ENCODE results near the gene GOLIM4. TPM values are rescaled to one million over a fixed set of nuclear protein-coding genes. Genes with fewer than 3 reads are reported as not detected.
"Not testable (repeated sequence)": the region's sequence is repeated elsewhere in the genome, so short reads cannot be mapped to it uniquely, and the experiment has no call there.

The GOLIM4 gene
- total RNA-seq, 2 donors from 2014 or later = 3.3 to 5.8 TPM

DNA sequence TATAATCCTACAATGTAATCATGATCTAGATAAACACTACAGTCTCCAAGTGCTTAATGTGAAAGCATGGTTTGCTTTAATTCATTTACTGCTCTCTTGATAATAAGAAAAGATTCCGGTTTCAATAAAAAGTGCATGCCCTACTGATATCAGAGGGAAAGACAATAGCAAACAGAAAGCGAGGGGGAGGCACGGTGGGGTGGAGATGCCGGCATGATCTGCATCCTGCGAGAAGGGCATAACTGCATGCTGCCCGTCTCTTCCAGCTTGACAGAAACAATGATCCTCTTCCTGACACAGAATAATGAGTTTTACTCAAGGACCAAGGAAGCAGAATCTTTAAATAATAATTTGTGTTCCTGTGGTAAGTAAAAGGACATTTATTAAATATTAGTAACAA, 51.7 kb downstream of the GOLIM4 start:
- Mint-ChIP-seq H3K4me3 (no peak overlapping the region), H3K27me3 (ENCODE audit: low read depth) (no peaks in the 10 kb centered on the region), H3K27ac (no peak overlapping the region), H3K4me1 (ENCODE audit: low read depth) (no peaks in the 10 kb centered on the region), H3K36me3 (ENCODE audit: insufficient read depth in 2 of 2) (no peaks in the 10 kb centered on the region), H3K9me3 (no peaks in the 10 kb centered on the region)
- ATAC-seq (replicated peaks in 1 of 2) = no peak
- no peak for DNase-seq

GRCh38 chr3:168040607-168041208, 55.0 kb downstream of the GOLIM4 start:
- no peaks in the 10 kb centered on the region for H3K9me3 Mint-ChIP-seq
- H3K27ac Mint-ChIP-seq = no peak overlapping the region
- DNase-seq (peak; percentile 4 to 8), ATAC-seq (replicated peaks in 1 of 2) (peak; percentile 53)
- no peak overlapping the region for H3K4me3 Mint-ChIP-seq
- H3K27me3 Mint-ChIP-seq (ENCODE audit: low read depth) = no peaks in the 10 kb centered on the region
- H3K36me3 Mint-ChIP-seq (ENCODE audit: insufficient read depth in 2 of 2) = no peaks in the 10 kb centered on the region
- no peaks in the 10 kb centered on the region for H3K4me1 Mint-ChIP-seq (ENCODE audit: low read depth)

DNA sequence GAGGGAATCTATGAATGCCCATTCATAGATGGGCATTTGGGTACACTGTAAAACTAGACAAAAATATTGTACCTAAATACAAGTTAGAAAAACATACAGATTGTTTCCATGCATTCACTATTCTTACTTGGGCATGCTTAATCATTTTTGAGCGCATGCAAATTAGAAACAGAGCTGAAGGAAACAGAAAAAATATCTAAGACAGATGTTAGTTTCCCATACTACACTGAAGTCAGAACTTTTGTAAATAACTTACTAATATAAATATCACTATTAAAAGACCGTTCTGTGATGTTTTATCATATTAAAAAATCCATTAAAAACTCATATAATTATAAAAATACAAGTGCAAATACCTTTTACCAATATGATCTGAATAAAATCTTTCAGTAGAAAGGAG, 58.7 kb downstream of the GOLIM4 start:
- ATAC-seq (replicated peaks in 1 of 2) (no peak), DNase-seq (no peak)
- Mint-ChIP-seq H3K27me3 (ENCODE audit: low read depth) (peaks cover 5% of the 10 kb centered on the region), H3K27ac (no peak overlapping the region), H3K4me1 (ENCODE audit: low read depth) (no peaks in the 10 kb centered on the region), H3K4me3 (no peak overlapping the region), H3K36me3 (ENCODE audit: insufficient read depth in 2 of 2) (peaks cover 0 to 1% of the 10 kb centered on the region in 2 donors), H3K9me3 (peaks cover 0 to 1% of the 10 kb centered on the region in 2 donors)

DNA sequence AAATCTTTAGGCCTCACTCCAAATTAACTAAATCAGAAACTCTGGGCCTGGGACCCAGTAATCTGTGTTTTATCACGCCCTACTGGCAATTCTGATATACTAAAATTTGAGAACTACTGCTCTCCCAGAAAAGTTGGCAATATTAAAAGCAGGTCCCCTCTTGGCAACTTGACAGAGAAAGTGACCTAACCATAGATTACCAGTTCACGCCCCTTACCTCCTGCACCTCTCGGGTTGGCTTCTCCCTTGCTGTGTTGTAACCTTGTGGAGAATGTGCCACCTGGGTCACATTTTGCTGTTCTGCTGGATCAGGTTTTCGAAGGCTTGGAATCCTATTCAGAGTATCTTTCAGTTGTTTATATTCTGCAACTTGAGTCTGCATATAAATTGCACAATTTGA, 59.1 kb downstream of the GOLIM4 start:
- Mint-ChIP-seq H3K27me3 (ENCODE audit: low read depth) (peaks cover 5% of the 10 kb centered on the region), H3K4me3 (no peak overlapping the region), H3K9me3 (peaks cover 0 to 1% of the 10 kb centered on the region in 2 donors), H3K4me1 (ENCODE audit: low read depth) (no peaks in the 10 kb centered on the region), H3K27ac (no peak overlapping the region), H3K36me3 (ENCODE audit: insufficient read depth in 2 of 2) (peaks cover 0 to 1% of the 10 kb centered on the region in 2 donors)
- ATAC-seq (replicated peaks in 1 of 2) (no peak), DNase-seq (no peak)

- ATAC-seq (replicated peaks in 1 of 2) = no peak
- H3K27me3 Mint-ChIP-seq (ENCODE audit: low read depth) = peaks cover 5% of the 10 kb centered on the region
- no peaks in the 10 kb centered on the region for H3K4me1 Mint-ChIP-seq (ENCODE audit: low read depth)
- H3K9me3 Mint-ChIP-seq = peaks cover 0 to 1% of the 10 kb centered on the region in 2 donors
- H3K27ac Mint-ChIP-seq = no peak overlapping the region
- no peak overlapping the region for H3K4me3 Mint-ChIP-seq
- DNase-seq = no peak
- H3K36me3 Mint-ChIP-seq (ENCODE audit: insufficient read depth in 2 of 2) = peaks cover 0 to 4% of the 10 kb centered on the region in 2 donors
These were observed 61.4 kb downstream of the GOLIM4 start for GRCh38 chr3:168034152-168034928.

GRCh38 chr3:168030577-168030976, 65.1 kb downstream of the GOLIM4 start:
- H3K4me1 Mint-ChIP-seq (ENCODE audit: low read depth) = peaks cover 4% of the 10 kb centered on the region
- DNase-seq (no peak), ATAC-seq (replicated peaks in 1 of 2) (no peak)
- H3K27ac Mint-ChIP-seq = no peak overlapping the region
- peaks cover 1 to 4% of the 10 kb centered on the region in 2 donors for H3K36me3 Mint-ChIP-seq (ENCODE audit: insufficient read depth in 2 of 2)
- peaks cover 5% of the 10 kb centered on the region for H3K27me3 Mint-ChIP-seq (ENCODE audit: low read depth)
- H3K9me3 Mint-ChIP-seq = peaks cover 0 to 1% of the 10 kb centered on the region in 2 donors
- no peak overlapping the region for H3K4me3 Mint-ChIP-seq

DNA sequence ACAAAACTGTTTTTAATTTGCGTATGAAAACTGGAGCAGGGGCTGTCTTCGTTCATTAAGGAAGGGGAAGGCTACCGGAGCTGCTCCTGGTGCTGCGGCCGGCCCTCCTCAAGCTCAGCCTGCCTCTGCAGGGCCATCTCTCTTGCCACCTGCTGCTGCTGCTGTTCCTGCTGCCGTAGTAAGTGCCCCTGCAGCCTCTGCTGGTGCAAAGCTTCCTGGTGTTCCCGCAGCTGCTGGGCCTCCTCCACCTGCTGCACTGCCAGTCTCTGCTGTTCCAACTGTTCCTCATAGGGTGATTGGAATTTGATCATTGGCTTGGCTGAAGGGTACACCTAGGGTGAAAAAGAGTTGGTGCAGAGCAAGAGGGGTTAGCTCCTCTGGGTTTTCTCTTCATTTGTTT, 66.0 kb downstream of the GOLIM4 start:
- Mint-ChIP-seq H3K27me3 (ENCODE audit: low read depth) (peaks cover 5% of the 10 kb centered on the region), H3K4me1 (ENCODE audit: low read depth) (peaks cover 13% of the 10 kb centered on the region)

GRCh38 chr3:168028086-168028485, 67.6 kb downstream of the GOLIM4 start:
- Mint-ChIP-seq H3K36me3 (ENCODE audit: insufficient read depth in 2 of 2) (peaks cover 1 to 5% of the 10 kb centered on the region in 2 donors), H3K27me3 (ENCODE audit: low read depth) (peaks cover 5% of the 10 kb centered on the region), H3K4me3 (no peak overlapping the region), H3K9me3 (peaks cover 0 to 1% of the 10 kb centered on the region in 2 donors), H3K4me1 (ENCODE audit: low read depth) (peaks cover 29% of the 10 kb centered on the region), H3K27ac (no peak overlapping the region)
- no peak for ATAC-seq (replicated peaks in 1 of 2)
- DNase-seq = no peak

More for the DNA sequence above, 66.0 kb downstream of the GOLIM4 start:
- Mint-ChIP-seq H3K9me3 (peaks cover 0 to 1% of the 10 kb centered on the region in 2 donors), H3K36me3 (ENCODE audit: insufficient read depth in 2 of 2) (peaks cover 1 to 4% of the 10 kb centered on the region in 2 donors), H3K27ac (no peak overlapping the region), H3K4me3 (no peak overlapping the region)
- DNase-seq = no peak
- ATAC-seq (replicated peaks in 1 of 2) = no peak

- peaks cover 29% of the 10 kb centered on the region for H3K4me1 Mint-ChIP-seq (ENCODE audit: low read depth)
- no peak for DNase-seq
- peaks cover 1 to 4% of the 10 kb centered on the region in 2 donors for H3K36me3 Mint-ChIP-seq (ENCODE audit: insufficient read depth in 2 of 2)
- no peak overlapping the region for H3K4me3 Mint-ChIP-seq
- ATAC-seq (replicated peaks in 1 of 2) = no peak
- no peaks in the 10 kb centered on the region for H3K9me3 Mint-ChIP-seq
- H3K27me3 Mint-ChIP-seq (ENCODE audit: low read depth) = no peaks in the 10 kb centered on the region
- H3K27ac Mint-ChIP-seq = no peak overlapping the region
These were observed 69.0 kb downstream of the GOLIM4 start for GRCh38 chr3:168026764-168027163.

DNA sequence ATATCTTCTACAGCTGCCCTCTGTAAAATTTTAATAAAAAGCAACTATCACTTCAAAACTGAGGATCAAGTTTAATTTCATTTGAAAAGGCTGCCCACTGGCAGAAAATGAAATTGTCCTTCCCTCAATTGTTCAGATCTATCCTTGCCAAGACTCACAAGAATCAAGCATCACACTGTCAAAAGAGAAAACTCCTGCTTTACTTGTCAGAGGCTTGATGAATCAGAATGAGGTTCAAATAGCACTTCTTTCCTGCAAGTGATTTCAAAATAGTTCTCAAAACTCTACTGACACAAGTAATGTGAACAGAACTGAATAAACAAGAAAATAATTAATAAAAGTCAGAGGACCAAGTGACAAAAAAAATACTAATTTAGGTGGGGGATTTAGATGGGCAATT, 70.6 kb downstream of the GOLIM4 start:
- Mint-ChIP-seq H3K9me3 (no peaks in the 10 kb centered on the region), H3K36me3 (ENCODE audit: insufficient read depth in 2 of 2) (peaks cover 1% of the 10 kb centered on the region in 2 donors)
- peak; percentile 37 to 40 for ATAC-seq (replicated peaks in 1 of 2)

DNA sequence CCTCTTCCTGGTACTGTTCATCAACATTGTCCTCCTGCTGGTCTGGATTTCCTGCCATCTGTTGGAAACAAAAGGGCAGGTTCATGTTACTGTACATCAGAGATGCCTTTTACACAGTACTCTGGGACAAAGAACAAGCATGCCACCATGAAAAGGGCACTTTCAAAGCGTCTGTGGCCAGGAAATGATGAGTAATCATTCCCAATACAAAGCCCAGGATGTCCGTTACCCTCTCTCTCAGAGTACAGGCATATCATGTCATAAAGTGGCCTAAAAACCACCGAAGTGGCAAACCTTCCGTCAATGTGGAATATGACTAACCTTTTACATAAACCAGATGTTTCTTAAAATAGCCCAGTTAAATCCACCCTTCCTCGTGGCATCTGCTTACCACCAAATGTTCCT, 71.2 kb downstream of the GOLIM4 start:
- ATAC-seq (replicated peaks in 1 of 2) (peak; percentile 94 to 96), DNase-seq (peak; percentile 43 to 46)
- Mint-ChIP-seq H3K9me3 (no peaks in the 10 kb centered on the region), H3K27ac (peak overlapping the region; percentile 88), H3K4me3 (peak overlapping the region; percentile 66 to 88), H3K4me1 (ENCODE audit: low read depth) (peaks cover 29% of the 10 kb centered on the region), H3K36me3 (ENCODE audit: insufficient read depth in 2 of 2) (peaks cover 1% of the 10 kb centered on the region in 2 donors), H3K27me3 (ENCODE audit: low read depth) (no peaks in the 10 kb centered on the region)

More for the DNA sequence above, 70.6 kb downstream of the GOLIM4 start:
- Mint-ChIP-seq H3K27ac (peak overlapping the region; percentile 88), H3K27me3 (ENCODE audit: low read depth) (no peaks in the 10 kb centered on the region), H3K4me3 (peak overlapping the region; percentile 66 to 88), H3K4me1 (ENCODE audit: low read depth) (peaks cover 29% of the 10 kb centered on the region)
- no peak for DNase-seq

GRCh38 chr3:168021737-168022450, 73.8 kb downstream of the GOLIM4 start:
- Mint-ChIP-seq H3K4me3 (no peak overlapping the region), H3K4me1 (ENCODE audit: low read depth) (peaks cover 29% of the 10 kb centered on the region), H3K27me3 (ENCODE audit: low read depth) (no peaks in the 10 kb centered on the region), H3K27ac (no peak overlapping the region), H3K9me3 (no peaks in the 10 kb centered on the region), H3K36me3 (ENCODE audit: insufficient read depth in 2 of 2) (peaks cover 0 to 1% of the 10 kb centered on the region in 2 donors)
- ATAC-seq (replicated peaks in 1 of 2) (no peak), DNase-seq (no peak)

- not testable (repeated sequence) for H3K36me3 Mint-ChIP-seq (ENCODE audit: insufficient read depth in 2 of 2); H3K27ac Mint-ChIP-seq; H3K9me3 Mint-ChIP-seq; ATAC-seq (replicated peaks in 1 of 2); H3K27me3 Mint-ChIP-seq (ENCODE audit: low read depth); H3K4me1 Mint-ChIP-seq (ENCODE audit: low read depth); H3K4me3 Mint-ChIP-seq; DNase-seq
These were observed 84.4 kb downstream of the GOLIM4 start for GRCh38 chr3:168011280-168011679.

Measured in activated T-cell treated with anti-CD3 and anti-CD28 coated beads, Interleukin-2, amount 50 U/mL, for 72 hours (primary cell).